Measurements from ENCODE around the gene CDR2.
A peak's percentile ranks its signal among the peaks of the same experiment; 100 is the strongest.
"Not testable (repeated sequence)": the region's sequence is repeated elsewhere in the genome, so short reads cannot be mapped to it uniquely, and the experiment has no call there.

CDR2 gene

DNA sequence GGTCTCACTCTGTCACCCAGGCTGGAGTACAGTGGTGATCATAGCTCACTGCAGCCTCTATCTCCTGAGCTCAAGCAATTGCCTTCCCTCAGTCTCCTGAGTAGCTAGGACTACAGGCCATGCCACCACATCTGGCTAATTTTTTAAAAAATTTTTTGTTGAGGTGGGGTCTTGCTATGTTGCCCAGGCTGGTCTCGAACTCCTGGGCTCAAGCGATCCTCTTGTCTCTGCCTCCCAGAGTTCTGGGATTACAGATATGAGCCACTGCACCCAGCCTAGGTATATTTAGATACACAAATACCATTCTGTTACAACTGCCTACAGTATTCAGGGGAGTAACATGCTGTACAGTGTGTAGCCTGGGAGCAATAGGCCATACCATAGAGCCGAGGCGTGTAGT is 62.9 kb downstream of the CDR2 start:
- no peak for DNase-seq (ENCODE audit: low read depth in 4 of 4, low spot score in 1 of 4)

DNA sequence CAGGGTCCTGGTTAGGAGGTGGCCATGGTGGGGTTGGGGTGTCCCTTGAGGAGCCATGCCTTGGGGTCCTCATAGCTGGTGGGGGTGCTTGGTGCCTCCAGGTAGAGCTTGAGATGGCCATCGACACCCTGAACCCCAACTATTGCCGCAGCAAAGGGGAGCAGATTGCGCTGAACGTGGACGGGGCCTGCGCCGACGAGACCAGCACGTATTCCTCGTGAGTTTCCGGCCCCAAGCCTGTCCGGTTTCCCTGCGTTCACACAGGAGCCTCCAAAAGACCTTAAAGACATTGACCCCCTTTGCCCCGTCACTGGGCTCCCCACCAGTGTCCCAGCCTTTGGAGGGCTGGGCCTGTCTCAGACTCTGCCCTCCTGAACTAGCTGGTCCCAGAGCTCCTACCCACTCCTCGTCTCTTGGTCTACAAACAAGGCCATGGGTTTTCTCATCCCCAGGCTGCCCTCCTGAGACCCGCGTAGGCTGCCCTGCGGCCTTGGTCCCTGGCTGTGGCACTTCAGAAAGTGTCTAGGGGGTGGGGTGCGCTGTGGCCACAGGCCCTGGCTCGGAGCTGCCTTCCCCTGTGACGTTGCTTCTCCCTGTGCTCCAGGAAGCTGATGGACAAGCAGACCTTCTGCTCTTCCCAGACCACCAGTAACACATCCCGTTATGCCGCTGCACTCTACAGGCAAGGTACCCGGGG is 65.4 kb downstream of the CDR2 start:
- no peak for DNase-seq (ENCODE audit: low read depth in 4 of 4, low spot score in 1 of 4)

DNA sequence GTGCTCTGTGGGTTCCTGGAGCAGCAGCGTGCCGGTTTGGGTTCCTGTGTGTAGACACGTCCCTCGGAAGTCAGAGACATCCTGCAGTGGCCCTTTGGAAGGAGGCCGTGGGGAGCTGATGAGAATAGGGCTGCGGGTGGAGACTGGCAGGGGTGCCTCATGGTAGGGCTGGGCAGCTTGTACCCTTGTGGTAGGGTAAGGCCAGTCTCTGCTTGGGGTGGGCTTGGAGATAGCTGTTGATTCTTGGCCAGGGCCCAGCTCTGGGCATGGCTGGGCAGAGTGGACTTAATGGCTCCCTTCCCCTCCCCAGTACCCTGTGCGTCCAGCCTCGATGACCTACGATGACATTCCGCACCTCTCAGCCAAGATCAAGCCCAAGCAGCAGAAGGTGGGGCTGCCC is 66.6 kb downstream of the CDR2 start:
- DNase-seq (ENCODE audit: low read depth in 4 of 4, low spot score in 1 of 4): no peak

DNA sequence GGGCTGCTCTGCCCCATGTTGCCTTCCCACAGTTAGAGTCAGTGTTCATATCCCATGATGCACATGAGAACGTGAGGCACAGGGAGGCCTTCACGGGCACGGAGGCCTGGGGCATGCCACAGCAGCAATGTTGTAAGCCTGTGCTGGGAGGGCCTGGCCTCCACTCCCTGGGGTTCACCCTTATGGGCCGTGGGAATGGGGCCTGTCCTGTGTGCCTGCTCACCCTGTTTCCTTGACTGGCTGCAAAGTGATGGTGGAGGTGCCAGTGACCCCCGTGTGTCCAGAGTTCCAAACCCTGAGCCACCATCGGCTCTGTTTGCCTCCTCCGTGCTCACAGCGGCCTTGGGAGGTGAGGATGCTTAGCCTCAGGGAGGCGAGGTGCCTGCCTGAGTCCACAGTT is 67.6 kb downstream of the CDR2 start:
- no peak for DNase-seq (ENCODE audit: low read depth in 4 of 4, low spot score in 1 of 4)

DNA sequence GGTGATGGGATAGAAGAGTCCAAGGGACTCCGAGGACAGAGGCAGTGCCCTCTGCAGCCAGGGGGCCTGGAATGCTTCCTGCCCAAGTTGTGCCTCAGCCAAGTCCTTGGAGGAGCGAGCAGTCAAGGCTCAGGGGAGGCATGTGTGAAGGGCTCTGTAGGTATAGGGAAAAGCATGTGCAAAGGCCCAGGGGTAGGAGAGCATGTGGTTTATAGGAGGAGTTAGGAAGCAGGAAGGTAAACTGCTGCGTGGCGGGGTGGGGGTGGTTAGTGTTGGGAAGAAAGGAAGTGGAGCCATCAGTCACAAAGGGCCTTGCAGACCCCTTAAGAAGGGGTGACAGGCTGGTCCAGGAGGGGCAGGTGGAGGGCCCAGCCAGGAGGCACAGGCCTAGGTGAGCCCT is 70.0 kb downstream of the CDR2 start:
- DNase-seq (ENCODE audit: low read depth in 4 of 4, low spot score in 1 of 4): no peak

DNA sequence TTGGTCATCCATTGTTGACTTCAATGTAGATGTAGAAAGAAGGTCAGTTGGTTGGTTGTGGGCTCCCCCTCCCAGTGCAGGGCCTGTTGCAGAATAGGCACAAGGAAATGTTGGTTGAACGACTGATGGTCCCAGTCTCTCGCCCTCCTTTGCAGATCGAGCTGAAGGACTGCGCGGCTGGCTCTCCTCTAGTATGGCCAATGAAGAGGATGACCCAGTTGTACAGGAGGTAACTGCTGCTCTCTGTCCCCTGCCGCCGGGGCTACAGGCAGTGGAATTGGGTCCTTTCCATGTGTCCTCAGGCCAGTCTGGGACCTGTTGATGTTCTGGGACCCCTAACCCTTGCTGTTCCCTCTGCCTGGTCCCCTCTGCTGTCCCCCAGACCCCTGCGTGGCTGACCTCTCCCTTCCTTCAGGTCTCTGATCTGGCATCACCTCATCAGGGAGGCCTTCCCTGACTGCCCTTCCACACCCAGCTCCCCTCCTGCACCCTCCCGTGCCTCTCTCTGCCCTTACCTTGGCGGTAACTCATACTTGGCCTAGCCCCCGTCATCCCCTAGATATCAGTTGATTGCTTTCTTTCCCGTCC is 71.5 kb downstream of the CDR2 start:
- no peak for DNase-seq (ENCODE audit: low read depth in 4 of 4, low spot score in 1 of 4)

DNA sequence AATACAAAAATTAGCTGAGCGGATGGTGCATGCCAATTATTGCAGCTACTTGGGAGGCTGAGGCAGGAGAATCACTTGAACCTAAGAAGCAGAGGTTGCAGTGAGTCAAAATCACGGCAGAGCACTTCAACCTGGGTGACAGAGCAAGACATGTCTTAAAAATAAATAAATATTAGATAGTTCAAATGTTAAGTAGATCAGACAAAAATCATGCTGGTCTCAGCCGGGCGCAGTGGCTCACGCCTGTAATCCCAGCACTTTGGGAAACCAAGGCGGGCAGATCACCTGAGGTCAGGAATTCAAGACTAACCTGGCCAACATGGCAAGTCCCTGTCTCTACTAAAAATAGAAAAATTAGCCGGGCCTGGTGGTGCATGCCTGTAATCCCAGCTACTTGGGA is 73.0 kb downstream of the CDR2 start:
- not testable (repeated sequence) for DNase-seq (ENCODE audit: low read depth in 4 of 4, low spot score in 1 of 4)

DNA sequence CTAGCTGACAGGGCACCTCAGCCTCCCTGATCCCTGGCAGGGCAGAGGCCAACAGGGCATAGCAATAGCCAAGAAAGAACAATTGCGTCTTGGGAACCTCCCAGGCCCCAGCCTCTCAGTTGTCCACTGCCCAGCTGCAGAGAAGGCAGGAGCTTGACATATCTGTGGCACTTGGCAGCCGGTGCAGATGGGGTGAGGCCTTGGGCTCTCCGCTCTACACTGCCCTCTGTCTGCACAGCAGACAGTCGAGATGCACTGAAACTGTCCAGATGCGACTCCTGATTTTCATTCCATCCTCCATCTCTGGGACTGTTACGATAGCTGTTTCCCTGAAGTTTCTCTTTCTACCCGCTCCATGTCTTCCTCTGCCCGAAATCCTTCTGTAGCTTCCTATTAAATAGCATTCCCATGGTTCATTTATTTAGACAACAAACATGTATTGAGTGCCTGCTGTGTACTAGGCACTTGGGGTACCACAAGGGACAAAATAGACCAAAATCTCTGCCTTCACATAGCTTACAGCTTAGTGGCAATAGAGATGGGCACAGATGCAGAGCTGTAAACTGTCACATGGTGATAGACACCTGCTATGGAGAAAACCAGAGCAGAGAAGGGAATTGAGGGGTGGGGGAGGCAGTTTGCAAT is 73.9 kb downstream of the CDR2 start:
- DNase-seq (ENCODE audit: low read depth in 4 of 4, low spot score in 1 of 4): peak in 1 of 4 experiments; percentile 16

DNA sequence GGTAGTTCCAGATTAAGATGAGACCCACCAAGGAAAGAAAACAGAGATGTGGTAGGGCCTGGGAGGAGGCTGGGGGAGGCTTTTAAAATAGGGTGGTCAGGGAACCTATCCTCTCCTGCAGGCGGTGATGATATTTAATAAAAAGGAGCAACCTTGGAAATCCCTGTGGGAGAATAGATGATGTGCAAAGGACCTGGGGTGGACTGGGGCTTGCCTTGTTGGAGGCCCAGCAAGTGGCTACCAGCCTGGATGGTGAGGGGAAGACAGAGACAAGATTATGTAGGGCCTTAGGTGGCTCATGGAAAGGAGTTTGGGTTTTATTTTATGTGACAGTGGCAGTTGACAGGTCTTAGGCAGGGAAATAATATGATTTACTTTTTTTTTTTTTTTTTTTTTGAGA is 75.4 kb downstream of the CDR2 start:
- no peak for DNase-seq (ENCODE audit: low read depth in 4 of 4, low spot score in 1 of 4)

DNA sequence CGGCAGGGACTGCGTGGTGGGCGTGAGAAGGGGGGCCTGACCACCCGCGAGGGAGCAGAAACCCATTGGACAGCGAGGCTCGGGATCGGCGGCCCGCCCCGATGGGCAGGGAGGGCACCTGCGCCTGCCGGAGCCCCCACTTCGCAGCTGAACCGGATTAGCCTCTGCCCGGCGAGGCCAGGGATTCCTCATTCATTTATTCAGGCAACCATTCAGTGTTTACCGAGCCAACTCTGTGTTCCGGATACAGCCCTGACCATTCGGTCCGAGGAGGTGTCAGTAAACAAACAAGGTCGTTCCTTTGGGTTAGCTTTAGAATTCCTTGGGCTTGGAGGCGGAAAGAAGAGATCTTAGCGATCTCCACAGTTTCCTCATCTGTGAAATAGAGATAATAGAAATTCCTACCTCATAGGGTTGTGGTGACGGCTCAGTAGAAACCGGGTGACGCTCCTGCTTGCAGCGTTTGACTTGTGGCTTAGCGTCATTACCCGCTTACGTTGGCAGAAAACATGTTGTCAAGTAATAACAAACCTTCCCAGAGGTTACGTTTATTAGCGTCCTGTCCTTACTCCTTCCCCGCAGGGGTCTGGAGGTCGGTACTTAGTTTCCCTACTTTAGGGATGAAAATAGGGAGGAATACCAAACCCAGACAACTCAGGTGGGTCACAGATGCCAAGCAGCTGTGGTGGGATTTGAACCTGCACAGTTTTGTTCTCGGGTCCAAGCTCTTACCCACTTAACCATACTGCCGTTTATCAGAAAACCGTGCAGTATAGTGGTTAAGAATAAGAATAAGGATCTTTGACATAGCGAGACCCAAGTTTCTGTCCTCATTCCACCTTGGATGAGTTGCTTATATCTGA is 76.3 kb downstream of the CDR2 start:
- DNase-seq (ENCODE audit: low read depth in 4 of 4, low spot score in 1 of 4): peak; percentile 43 to 61 (median 54)

DNA sequence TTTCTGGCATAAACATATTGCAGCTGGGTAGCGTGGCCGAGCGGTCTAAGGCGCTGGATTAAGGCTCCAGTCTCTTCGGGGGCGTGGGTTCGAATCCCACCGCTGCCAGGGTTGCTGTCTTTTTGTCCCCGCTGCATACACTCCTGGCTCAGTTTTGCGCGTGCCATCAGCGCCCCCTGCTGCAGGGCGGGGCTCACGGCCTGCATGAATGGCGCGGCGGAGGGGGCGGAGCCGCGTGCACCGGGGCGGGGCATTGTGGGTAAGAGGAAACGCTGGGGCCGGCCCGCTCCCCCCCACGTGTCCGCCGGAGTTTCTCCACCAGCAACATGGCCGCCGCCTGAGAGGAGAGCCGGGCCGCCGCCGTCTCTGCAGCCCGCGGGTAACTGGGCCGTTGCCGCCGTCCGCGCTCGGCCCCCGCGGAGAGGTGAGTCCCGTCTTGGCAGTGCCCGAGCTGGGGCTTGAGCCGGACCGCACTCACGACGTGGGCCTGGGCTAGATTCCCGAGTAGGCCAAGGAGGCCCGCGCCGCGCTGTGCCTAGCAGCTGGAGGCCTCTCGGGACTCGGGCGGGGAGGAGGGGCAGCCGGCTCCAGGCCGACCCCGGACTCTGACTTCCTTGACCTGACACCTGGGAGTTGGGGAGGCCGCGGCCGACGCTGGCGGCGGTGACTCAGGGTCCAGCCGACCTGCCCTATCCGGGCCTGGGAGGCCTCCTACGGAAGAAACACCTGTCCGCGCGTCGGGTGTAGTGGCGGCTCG is 77.1 kb downstream of the CDR2 start, which contains the start of gene POLR3E:
POLR3E (plus strand) TSS at position 296 of the 757 bp plus-strand sequence. CDS start 5,560 bp downstream, outside the sequence.
- DNase-seq (ENCODE audit: low read depth in 4 of 4, low spot score in 1 of 4): peak; percentile 98 to 100 (median 99)

DNA sequence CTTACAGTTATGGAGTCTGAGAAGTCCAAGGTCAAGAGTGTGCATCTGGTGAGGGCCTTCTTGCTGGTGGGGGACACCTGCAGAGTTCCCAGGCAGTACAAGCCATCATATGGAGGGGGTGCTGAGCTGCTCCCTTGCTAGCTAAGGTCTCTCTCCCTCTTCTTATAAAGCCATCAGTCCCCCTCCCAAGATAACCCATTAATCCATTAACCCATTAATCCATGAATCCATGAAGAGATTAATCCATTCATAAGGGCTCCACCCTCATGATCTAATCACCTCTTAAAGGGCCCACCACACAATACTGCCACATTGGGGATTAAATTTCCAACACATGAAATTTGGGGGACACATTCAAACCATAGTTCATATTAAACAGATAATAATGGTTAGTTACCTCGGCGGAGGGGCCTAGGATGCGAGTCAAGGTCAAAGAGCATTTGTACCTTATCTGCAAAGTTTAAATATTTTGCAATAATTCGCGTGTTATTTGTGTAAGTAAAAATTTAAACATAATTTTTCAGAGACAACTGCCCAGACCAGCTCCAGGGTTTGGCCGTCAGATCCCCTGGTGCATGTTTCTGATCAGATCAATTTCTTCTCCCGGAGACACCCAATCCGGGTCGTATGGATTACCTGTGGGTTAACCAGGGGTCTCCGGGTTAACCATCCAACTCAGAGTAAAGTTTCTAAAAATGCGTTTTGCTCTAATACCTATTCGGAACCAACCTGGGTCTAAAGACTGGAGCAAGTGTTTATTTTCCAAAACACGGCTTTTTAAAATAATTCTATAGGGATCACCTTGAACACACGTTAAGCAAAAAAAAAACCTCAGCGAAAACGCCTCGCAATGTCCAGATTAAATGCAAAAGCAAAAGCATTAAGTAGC is 78.0 kb downstream of the CDR2 start:
- no peak for DNase-seq (ENCODE audit: low read depth in 4 of 4, low spot score in 1 of 4)
